Gastroesophageal sphincter (tissue), 4 donors: ENCODE measurements around the gene DHRS4L2. TPM values are rescaled to one million over a fixed set of nuclear protein-coding genes. Genes with fewer than 3 reads are reported as not detected.
A peak's percentile ranks its signal among the peaks of the same experiment; 100 is the strongest.
"Not testable (repeated sequence)": the region's sequence is repeated elsewhere in the genome, so short reads cannot be mapped to it uniquely, and the experiment has no call there.

Experiments
- ATAC-seq: fragments of 150-250 bp; one replicate; pipeline ENCODE4 v1.9.1; 2016; ENCODE audit warnings: mild to moderate bottlenecking, moderate library complexity
- H3K27ac ChIP-seq, 4 donors: fragments of 200-600 bp; sonication (generic) in 3 of 4; 1 replicate in 3 of 4; 2 replicates in 1 of 4; pipeline ENCODE4 v1.5.1; 2016 to 2019
- H3K27me3 ChIP-seq: fragments of 200-600 bp; sonication (generic); one replicate; pipeline ENCODE4 v1.5.1; 2019
- H3K36me3 ChIP-seq, 2 donors: fragments of 200-600 bp; sonication (generic); one replicate each; pipeline ENCODE4 v1.5.1; 2019; ENCODE audit warnings: control low read depth in 1 of 2
- H3K4me1 ChIP-seq, 3 donors: fragments of 200-600 bp; sonication (generic); 1 replicate in 2 of 3; 2 replicates in 1 of 3; pipeline ENCODE4 v1.5.1; 2016 to 2019; ENCODE audit warnings: control low read depth in 2 of 3
- H3K4me3 ChIP-seq, 2 donors: fragments of 200-600 bp; sonication (generic); one replicate each; pipeline ENCODE4 v1.5.1; 2019; ENCODE audit warnings: mild to moderate bottlenecking in 1 of 2, moderate library complexity in 1 of 2
- H3K9me3 ChIP-seq, 3 donors: fragments of 200-600 bp; sonication (generic); one replicate each; pipeline ENCODE4 v1.5.1; 2017 to 2019; ENCODE audit warnings: control low read depth in 2 of 3
- EP300 ChIP-seq: sonication (generic); formaldehyde crosslinking; IDR thresholded peaks from one replicate; pipeline ENCODE4 v1.6.1; 2017; ENCODE audit warnings: antibody characterized with exemption, mild to moderate bottlenecking
- POLR2A ChIP-seq, 2 donors: fragments of 450-650 bp; IDR thresholded peaks; one replicate each; pipeline ENCODE4 v1.6.1; 2017; ENCODE audit warnings: antibody characterized with exemption in 2 of 2, mild to moderate bottlenecking in 2 of 2, moderate library complexity in 1 of 2
- POLR2AphosphoS5 ChIP-seq: sonication (generic); formaldehyde crosslinking; IDR thresholded peaks from one replicate; pipeline ENCODE4 v1.6.1; 2017; ENCODE audit warnings: antibody characterized with exemption
- WGBS, 2 donors: methylation state at CpG; one replicate each; pipeline ENCODE4 v1.1.5; 2018; ENCODE audit warnings: low coverage in 1 of 2; 5-methylcytosine and 5-hydroxymethylcytosine counted together
- total RNA-seq, 4 donors: library from RNA; depleted of rRNA; stranded (reverse); fragments of >200 nt; gene quantifications; one replicate each; pipeline ENCODE4 v1.1.0, GENCODE V29; 2016
- TF ChIP-seq, protein P1 (sequence below), 4 experiments: fragments of 200-600 bp in 2 of 4; fragments of 450-650 bp in 2 of 4; sonication (generic) in 1 of 4; IDR thresholded peaks; one replicate each; pipeline ENCODE4 v1.5.1; 2017 to 2019; ENCODE audit warnings: antibody characterized with exemption in 4 of 4, mild to moderate bottlenecking in 2 of 4, moderate library complexity in 2 of 4

Gene DHRS4L2
- total RNA-seq, 4 donors from 2014 or later: 5.9 to 25.3 (median 16.7) TPM

- H3K9me3 ChIP-seq: no peaks in the 10 kb centered on the region
- ATAC-seq: no peak
- no peaks in the 10 kb centered on the region for H3K27me3 ChIP-seq
- H3K36me3 ChIP-seq: no peaks in the 10 kb centered on the region
- 63 to 78% methylated on average over 1 to 2 of the region's 2 CpGs for WGBS, 2 donors
- H3K27ac ChIP-seq: no peak overlapping the region
- TF ChIP-seq EP300 (no peak), POLR2A (IDR thresholded peaks at IDR 0.05) (no peak), POLR2AphosphoS5 (no peak)
- TF ChIP-seq, protein P1, sequence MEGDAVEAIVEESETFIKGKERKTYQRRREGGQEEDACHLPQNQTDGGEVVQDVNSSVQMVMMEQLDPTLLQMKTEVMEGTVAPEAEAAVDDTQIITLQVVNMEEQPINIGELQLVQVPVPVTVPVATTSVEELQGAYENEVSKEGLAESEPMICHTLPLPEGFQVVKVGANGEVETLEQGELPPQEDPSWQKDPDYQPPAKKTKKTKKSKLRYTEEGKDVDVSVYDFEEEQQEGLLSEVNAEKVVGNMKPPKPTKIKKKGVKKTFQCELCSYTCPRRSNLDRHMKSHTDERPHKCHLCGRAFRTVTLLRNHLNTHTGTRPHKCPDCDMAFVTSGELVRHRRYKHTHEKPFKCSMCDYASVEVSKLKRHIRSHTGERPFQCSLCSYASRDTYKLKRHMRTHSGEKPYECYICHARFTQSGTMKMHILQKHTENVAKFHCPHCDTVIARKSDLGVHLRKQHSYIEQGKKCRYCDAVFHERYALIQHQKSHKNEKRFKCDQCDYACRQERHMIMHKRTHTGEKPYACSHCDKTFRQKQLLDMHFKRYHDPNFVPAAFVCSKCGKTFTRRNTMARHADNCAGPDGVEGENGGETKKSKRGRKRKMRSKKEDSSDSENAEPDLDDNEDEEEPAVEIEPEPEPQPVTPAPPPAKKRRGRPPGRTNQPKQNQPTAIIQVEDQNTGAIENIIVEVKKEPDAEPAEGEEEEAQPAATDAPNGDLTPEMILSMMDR (IDR thresholded peaks at IDR 0.05): no peak
- H3K4me1 ChIP-seq: peaks cover 0 to 42% (median 3%) of the 10 kb centered on the region in 3 donors
- no peak overlapping the region for H3K4me3 ChIP-seq
Observed at GRCh38 chr14:24011051-24011450, 22.3 kb downstream of the DHRS4L2 start.

- Histone ChIP-seq H3K27ac (peak overlapping the region in 1 of 4 donors; percentile 17), H3K4me1 (peaks cover 0 to 33% (median 3%) of the 10 kb centered on the region in 3 donors)
- not testable (repeated sequence) for H3K9me3 ChIP-seq, H3K36me3 ChIP-seq, H3K27me3 ChIP-seq, ATAC-seq, H3K4me3 ChIP-seq
- WGBS, 2 donors: 43 to 52% methylated on average over 3 to 4 of the region's 4 CpGs
Observed at GRCh38 chr14:24012726-24013273, 24.1 kb downstream of the DHRS4L2 start.

DNA sequence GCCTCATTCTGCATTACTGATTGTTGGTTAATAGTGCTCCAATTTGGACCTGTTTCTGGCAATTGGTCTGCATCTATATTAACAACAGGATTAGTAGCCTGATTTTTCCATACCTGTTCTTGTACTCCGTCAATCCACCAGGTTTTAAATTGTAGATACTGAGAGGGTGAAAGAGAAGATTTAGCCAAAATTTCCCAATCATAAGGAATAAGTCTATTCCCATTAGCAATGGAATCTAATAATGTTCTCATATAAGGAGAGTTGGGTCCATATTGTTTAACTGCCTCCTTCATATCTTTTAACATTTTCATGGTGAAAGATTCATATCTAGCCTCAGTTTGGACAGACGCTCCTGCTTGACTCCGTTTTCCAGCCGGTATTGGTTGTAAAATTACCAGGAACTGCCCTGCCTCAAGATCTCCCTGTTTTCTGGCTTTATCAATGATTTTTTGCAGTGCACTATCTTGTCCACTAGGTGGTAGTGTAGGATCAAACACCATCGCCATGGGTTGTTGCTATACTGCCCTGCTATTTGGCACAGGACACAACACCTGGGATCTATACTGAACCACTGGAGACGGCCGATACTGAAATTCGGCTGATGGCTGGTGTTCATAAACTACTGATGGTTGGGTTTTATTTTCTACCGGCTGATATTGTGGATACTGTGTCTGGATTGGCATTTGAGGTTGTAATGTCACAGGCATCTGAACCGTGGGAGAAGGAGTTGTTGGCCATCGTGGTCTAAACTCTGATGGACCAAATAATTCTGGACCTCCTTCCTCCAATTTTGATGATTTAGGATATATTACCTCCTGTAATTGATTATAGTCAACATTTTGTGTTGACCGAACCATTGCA, 25.2 kb downstream of the DHRS4L2 start:
- peaks cover 0 to 33% (median 3%) of the 10 kb centered on the region in 3 donors for H3K4me1 ChIP-seq
- ATAC-seq: peak; percentile 77
- TF ChIP-seq EP300: no peak
- TF ChIP-seq POLR2AphosphoS5: no peak
- TF ChIP-seq, protein P1 (IDR thresholded peaks at IDR 0.05): peak; percentile 91 to 94 (median 92)
- no peak for TF ChIP-seq POLR2A (IDR thresholded peaks at IDR 0.05)
- H3K36me3 ChIP-seq: no peaks in the 10 kb centered on the region
- H3K27me3 ChIP-seq: no peaks in the 10 kb centered on the region
- no peak overlapping the region for H3K27ac ChIP-seq
- H3K4me3 ChIP-seq: no peak overlapping the region
- 25 to 78% methylated on average over 4 to 12 of the region's 12 CpGs for WGBS, 2 donors
- H3K9me3 ChIP-seq: no peaks in the 10 kb centered on the region

DNA sequence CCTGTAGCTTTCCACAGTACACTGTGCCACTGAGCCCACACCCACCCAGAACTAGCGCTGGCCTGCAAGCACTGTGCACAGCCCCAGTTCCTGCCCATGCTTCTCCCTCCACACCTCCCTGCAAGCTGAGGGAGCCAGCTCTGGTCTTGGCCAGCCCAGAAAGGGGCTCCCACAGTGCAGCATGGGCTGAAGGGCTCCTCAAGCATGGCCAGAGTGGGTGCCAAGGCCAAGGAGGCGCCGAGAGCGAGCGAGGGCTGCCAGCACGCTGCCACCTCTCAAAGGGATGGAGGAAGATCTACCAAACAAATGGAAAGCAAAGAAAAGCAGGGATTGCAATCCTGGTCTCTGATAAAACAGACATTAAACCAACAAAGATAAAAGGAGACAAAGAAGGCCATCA, 27.0 kb downstream of the DHRS4L2 start:
- H3K36me3 ChIP-seq, ATAC-seq, H3K4me3 ChIP-seq, H3K27ac ChIP-seq, H3K9me3 ChIP-seq, H3K27me3 ChIP-seq: not testable (repeated sequence)
- H3K4me1 ChIP-seq: peaks cover 0 to 25% (median 3%) of the 10 kb centered on the region in 3 donors
- WGBS, 2 donors: no CpG with 5 or more reads among the region's 6 CpGs

DNA sequence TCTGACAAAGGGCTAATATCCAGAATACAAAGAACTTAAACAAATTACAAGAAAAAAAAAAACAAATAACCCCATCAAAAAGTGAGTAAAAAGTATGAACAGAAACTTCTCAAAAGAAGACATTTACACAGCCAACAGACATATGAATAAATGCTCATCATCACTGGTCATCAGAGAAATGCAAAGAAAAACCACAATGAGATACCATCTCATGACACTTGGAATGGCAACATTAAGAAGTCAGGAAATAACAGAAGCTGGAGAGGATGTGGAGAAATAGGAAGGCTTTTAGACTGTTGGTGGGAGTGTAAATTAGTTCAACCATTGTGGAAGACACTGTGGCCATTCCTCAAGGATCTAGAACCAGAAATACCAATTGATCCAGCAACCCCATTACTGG, 30.2 kb downstream of the DHRS4L2 start:
- not testable (repeated sequence) for ATAC-seq, H3K36me3 ChIP-seq, H3K4me1 ChIP-seq, H3K4me3 ChIP-seq, H3K27ac ChIP-seq, H3K9me3 ChIP-seq, H3K27me3 ChIP-seq

DNA sequence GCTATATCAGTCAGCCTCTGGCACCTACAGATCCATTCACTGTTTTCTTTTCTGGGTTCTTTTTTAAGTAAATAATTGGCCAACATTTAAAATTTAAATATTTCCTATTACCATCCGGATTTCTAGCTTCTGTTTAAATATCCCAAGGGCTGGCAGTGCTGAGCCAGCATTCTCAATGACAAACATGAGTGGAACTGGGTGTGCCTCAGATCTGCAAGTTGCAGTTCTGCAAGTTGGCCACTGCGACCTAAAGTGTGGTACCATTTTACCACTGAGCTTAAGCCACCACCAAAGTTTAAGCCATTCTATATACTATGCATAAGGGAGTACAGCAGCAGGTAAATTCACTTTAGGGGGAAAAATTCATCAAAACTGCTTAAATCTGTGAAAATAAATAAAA, 31.2 kb downstream of the DHRS4L2 start:
- not testable (repeated sequence) for ATAC-seq, H3K36me3 ChIP-seq, H3K4me1 ChIP-seq, H3K9me3 ChIP-seq, H3K27ac ChIP-seq, H3K27me3 ChIP-seq, H3K4me3 ChIP-seq
- 33 to 60% methylated on average over 1 to 2 of the region's 2 CpGs for WGBS, 2 donors

DNA sequence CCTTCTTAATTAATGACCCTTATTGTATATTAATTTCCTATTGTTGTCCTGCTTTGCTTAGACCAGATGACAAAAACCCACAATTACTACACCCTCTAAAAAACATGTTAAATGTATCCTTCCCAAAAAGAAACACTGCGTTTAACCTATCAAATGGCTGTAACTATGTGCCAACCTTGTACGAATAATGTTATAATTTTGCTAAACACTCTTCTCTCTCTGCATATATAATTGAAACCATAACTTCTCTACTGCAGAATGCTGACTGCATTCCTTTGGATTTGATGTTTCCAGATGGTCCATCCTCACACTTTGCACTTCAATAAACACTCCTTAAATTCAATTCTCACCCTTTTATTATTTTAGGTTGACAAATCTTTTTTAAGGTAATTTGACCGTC, 31.8 kb downstream of the DHRS4L2 start:
- not testable (repeated sequence) for H3K27me3 ChIP-seq, ATAC-seq, H3K27ac ChIP-seq, H3K36me3 ChIP-seq, H3K4me1 ChIP-seq, H3K9me3 ChIP-seq, H3K4me3 ChIP-seq
- 89% methylated on average over 2 of the region's 3 CpGs for WGBS, 2 donors

DNA sequence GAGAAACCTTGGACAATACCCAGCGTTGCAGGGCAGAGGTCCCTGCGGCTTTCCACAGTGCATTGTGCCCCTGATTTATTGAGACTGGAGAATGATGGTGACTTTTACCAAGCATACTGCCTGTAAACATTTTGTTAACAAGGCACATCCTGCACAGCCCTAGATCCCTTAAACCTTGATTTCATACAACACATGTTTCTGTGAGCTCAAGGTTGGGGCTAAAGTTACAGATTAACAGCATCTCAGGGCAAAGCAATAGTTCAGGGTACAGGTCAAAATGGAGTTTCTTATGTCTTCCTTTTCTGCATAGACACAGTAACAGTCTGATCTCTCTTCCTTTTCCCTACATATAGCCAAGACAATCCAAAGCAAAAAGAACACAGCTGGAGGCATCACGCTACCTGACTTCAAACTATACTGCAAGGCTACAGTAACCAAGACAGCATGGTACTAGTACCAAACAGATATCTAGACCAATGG, 36.2 kb downstream of the DHRS4L2 start:
- not testable (repeated sequence) for H3K27ac ChIP-seq, H3K4me1 ChIP-seq, H3K36me3 ChIP-seq, H3K9me3 ChIP-seq, ATAC-seq, H3K4me3 ChIP-seq, H3K27me3 ChIP-seq
- no CpG with 5 or more reads among the region's 3 CpGs for WGBS, 2 donors

- not testable (repeated sequence) for H3K27me3 ChIP-seq, H3K27ac ChIP-seq, ATAC-seq, H3K9me3 ChIP-seq, H3K4me3 ChIP-seq, H3K36me3 ChIP-seq, H3K4me1 ChIP-seq
- WGBS, 2 donors: 90 to 100% methylated on average over 2 of the region's 3 CpGs
Observed at GRCh38 chr14:24029687-24030086, 41.0 kb downstream of the DHRS4L2 start.

- not testable (repeated sequence) for H3K27ac ChIP-seq, ATAC-seq, H3K36me3 ChIP-seq, H3K4me3 ChIP-seq, H3K27me3 ChIP-seq, H3K9me3 ChIP-seq, H3K4me1 ChIP-seq
- 67 to 96% methylated on average over 1 to 2 of the region's 2 CpGs for WGBS, 2 donors
Observed at GRCh38 chr14:24031331-24031730, 42.6 kb downstream of the DHRS4L2 start.
